Gastroesophageal sphincter (tissue), 4 donors: ENCODE measurements around the gene LDLRAD4. TPM values are rescaled to one million over a fixed set of nuclear protein-coding genes. Genes with fewer than 3 reads are reported as not detected.

ENCODE experiments used
- ATAC-seq: fragments of 150-250 bp; one replicate; pipeline ENCODE4 v1.9.1; 2016; ENCODE audit warnings: mild to moderate bottlenecking, moderate library complexity
- H3K27ac ChIP-seq, 4 donors: fragments of 200-600 bp; sonication (generic) in 3 of 4; 1 replicate in 3 of 4; 2 replicates in 1 of 4; pipeline ENCODE4 v1.5.1; 2016 to 2019
- H3K27me3 ChIP-seq: fragments of 200-600 bp; sonication (generic); one replicate; pipeline ENCODE4 v1.5.1; 2019
- H3K36me3 ChIP-seq, 2 donors: fragments of 200-600 bp; sonication (generic); one replicate each; pipeline ENCODE4 v1.5.1; 2019; ENCODE audit warnings: control low read depth in 1 of 2
- H3K4me1 ChIP-seq, 3 donors: fragments of 200-600 bp; sonication (generic); 1 replicate in 2 of 3; 2 replicates in 1 of 3; pipeline ENCODE4 v1.5.1; 2016 to 2019; ENCODE audit warnings: control low read depth in 2 of 3
- H3K4me3 ChIP-seq, 2 donors: fragments of 200-600 bp; sonication (generic); one replicate each; pipeline ENCODE4 v1.5.1; 2019; ENCODE audit warnings: mild to moderate bottlenecking in 1 of 2, moderate library complexity in 1 of 2
- H3K9me3 ChIP-seq, 3 donors: fragments of 200-600 bp; sonication (generic); one replicate each; pipeline ENCODE4 v1.5.1; 2017 to 2019; ENCODE audit warnings: control low read depth in 2 of 3
- EP300 ChIP-seq: sonication (generic); formaldehyde crosslinking; IDR thresholded peaks from one replicate; pipeline ENCODE4 v1.6.1; 2017; ENCODE audit warnings: antibody characterized with exemption, mild to moderate bottlenecking
- POLR2A ChIP-seq, 2 donors: fragments of 450-650 bp; IDR thresholded peaks; one replicate each; pipeline ENCODE4 v1.6.1; 2017; ENCODE audit warnings: antibody characterized with exemption in 2 of 2, mild to moderate bottlenecking in 2 of 2, moderate library complexity in 1 of 2
- POLR2AphosphoS5 ChIP-seq: sonication (generic); formaldehyde crosslinking; IDR thresholded peaks from one replicate; pipeline ENCODE4 v1.6.1; 2017; ENCODE audit warnings: antibody characterized with exemption
- WGBS, 2 donors: methylation state at CpG; one replicate each; pipeline ENCODE4 v1.1.5; 2018; ENCODE audit warnings: low coverage in 1 of 2; 5-methylcytosine and 5-hydroxymethylcytosine counted together
- total RNA-seq, 4 donors: library from RNA; depleted of rRNA; stranded (reverse); fragments of >200 nt; gene quantifications; one replicate each; pipeline ENCODE4 v1.1.0, GENCODE V29; 2016
- TF ChIP-seq, protein P1 (sequence below), 4 experiments: fragments of 200-600 bp in 2 of 4; fragments of 450-650 bp in 2 of 4; sonication (generic) in 1 of 4; IDR thresholded peaks; one replicate each; pipeline ENCODE4 v1.5.1; 2017 to 2019; ENCODE audit warnings: antibody characterized with exemption in 4 of 4, mild to moderate bottlenecking in 2 of 4, moderate library complexity in 2 of 4

LDLRAD4 gene
- total RNA-seq, 4 donors from 2014 or later, result 28.1 to 85.9 (median 55.2) TPM

DNA sequence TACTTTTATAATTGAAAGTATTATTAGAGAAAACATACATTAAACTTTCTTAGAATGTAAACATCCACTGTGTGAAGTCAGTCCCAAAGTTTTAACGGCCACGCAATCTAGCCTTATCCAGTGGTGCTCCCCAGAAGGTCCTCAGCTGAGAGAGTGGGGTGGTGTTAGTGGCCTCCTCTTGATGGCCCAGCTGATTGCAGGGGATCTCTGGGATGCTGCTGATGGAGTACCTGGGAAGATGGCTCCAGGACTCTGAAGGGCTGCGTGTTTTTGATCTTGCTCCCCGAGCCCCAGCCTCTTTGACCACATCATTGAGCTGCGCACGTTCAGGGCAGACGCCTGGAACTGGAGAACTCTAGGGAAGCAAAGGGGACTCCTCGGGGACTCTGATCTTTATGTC lies 326.4 kb downstream of the LDLRAD4 start:
- no peak for ATAC-seq
- TF ChIP-seq EP300 (no peak), POLR2AphosphoS5 (no peak), POLR2A (IDR thresholded peaks at IDR 0.05) (no peak)
- TF ChIP-seq, protein P1, sequence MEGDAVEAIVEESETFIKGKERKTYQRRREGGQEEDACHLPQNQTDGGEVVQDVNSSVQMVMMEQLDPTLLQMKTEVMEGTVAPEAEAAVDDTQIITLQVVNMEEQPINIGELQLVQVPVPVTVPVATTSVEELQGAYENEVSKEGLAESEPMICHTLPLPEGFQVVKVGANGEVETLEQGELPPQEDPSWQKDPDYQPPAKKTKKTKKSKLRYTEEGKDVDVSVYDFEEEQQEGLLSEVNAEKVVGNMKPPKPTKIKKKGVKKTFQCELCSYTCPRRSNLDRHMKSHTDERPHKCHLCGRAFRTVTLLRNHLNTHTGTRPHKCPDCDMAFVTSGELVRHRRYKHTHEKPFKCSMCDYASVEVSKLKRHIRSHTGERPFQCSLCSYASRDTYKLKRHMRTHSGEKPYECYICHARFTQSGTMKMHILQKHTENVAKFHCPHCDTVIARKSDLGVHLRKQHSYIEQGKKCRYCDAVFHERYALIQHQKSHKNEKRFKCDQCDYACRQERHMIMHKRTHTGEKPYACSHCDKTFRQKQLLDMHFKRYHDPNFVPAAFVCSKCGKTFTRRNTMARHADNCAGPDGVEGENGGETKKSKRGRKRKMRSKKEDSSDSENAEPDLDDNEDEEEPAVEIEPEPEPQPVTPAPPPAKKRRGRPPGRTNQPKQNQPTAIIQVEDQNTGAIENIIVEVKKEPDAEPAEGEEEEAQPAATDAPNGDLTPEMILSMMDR (IDR thresholded peaks at IDR 0.05), result no peak
- WGBS, 2 donors, result 94 to 96% methylated on average over 3 to 5 of the region's 8 CpGs
- Histone ChIP-seq H3K36me3 (no peaks in the 10 kb centered on the region), H3K9me3 (no peaks in the 10 kb centered on the region), H3K4me3 (no peak overlapping the region), H3K4me1 (peaks cover 0 to 97% (median 18%) of the 10 kb centered on the region in 3 donors), H3K27ac (peak overlapping the region in 1 of 4 donors; percentile 82), H3K27me3 (no peaks in the 10 kb centered on the region)

GRCh38 chr18:13545514-13545913 lies 327.0 kb downstream of the LDLRAD4 start:
- no peak overlapping the region for H3K27ac ChIP-seq
- ATAC-seq, result no peak
- H3K9me3 ChIP-seq, result no peaks in the 10 kb centered on the region
- peaks cover 0 to 97% (median 18%) of the 10 kb centered on the region in 3 donors for H3K4me1 ChIP-seq
- 96% methylated on average over 4 of the region's 4 CpGs; no CpG with 5 or more reads in 1 of the 2 donors for WGBS, 2 donors
- no peak for TF ChIP-seq EP300
- TF ChIP-seq POLR2AphosphoS5, result no peak
- TF ChIP-seq, protein P1 (IDR thresholded peaks at IDR 0.05), result no peak
- TF ChIP-seq POLR2A (IDR thresholded peaks at IDR 0.05), result no peak
- H3K36me3 ChIP-seq, result no peaks in the 10 kb centered on the region
- H3K27me3 ChIP-seq, result no peaks in the 10 kb centered on the region
- no peak overlapping the region for H3K4me3 ChIP-seq

GRCh38 chr18:13545955-13546354 lies 327.4 kb downstream of the LDLRAD4 start:
- no peaks in the 10 kb centered on the region for H3K36me3 ChIP-seq
- no peaks in the 10 kb centered on the region for H3K27me3 ChIP-seq
- TF ChIP-seq, protein P1 (IDR thresholded peaks at IDR 0.05), result no peak
- TF ChIP-seq EP300, result no peak
- no peak for TF ChIP-seq POLR2AphosphoS5
- TF ChIP-seq POLR2A (IDR thresholded peaks at IDR 0.05), result no peak
- no peak for ATAC-seq
- WGBS, 2 donors, result 90% methylated on average over 2 of the region's 4 CpGs; no CpG with 5 or more reads in 1 of the 2 donors
- peaks cover 0 to 97% (median 18%) of the 10 kb centered on the region in 3 donors for H3K4me1 ChIP-seq
- no peak overlapping the region for H3K4me3 ChIP-seq
- H3K27ac ChIP-seq, result no peak overlapping the region
- H3K9me3 ChIP-seq, result no peaks in the 10 kb centered on the region

GRCh38 chr18:13546638-13547037 lies 328.1 kb downstream of the LDLRAD4 start:
- Histone ChIP-seq H3K27ac (peak overlapping the region in 1 of 4 donors; percentile 82), H3K4me1 (peaks cover 0 to 97% (median 23%) of the 10 kb centered on the region in 3 donors), H3K9me3 (no peaks in the 10 kb centered on the region), H3K27me3 (no peaks in the 10 kb centered on the region), H3K4me3 (no peak overlapping the region), H3K36me3 (no peaks in the 10 kb centered on the region)
- TF ChIP-seq POLR2A (IDR thresholded peaks at IDR 0.05), result no peak
- TF ChIP-seq, protein P1 (IDR thresholded peaks at IDR 0.05), result no peak
- TF ChIP-seq EP300, result no peak
- TF ChIP-seq POLR2AphosphoS5, result no peak
- 87 to 100% methylated on average over 1 to 8 of the region's 8 CpGs for WGBS, 2 donors
- no peak for ATAC-seq

GRCh38 chr18:13547347-13547746 lies 328.8 kb downstream of the LDLRAD4 start:
- Histone ChIP-seq H3K36me3 (no peaks in the 10 kb centered on the region), H3K27ac (peak overlapping the region in 3 of 4 donors; percentile 70 to 82 (median 73)), H3K4me1 (peaks cover 0 to 96% (median 23%) of the 10 kb centered on the region in 3 donors), H3K27me3 (no peaks in the 10 kb centered on the region), H3K9me3 (no peaks in the 10 kb centered on the region), H3K4me3 (no peak overlapping the region)
- TF ChIP-seq, protein P1 (IDR thresholded peaks at IDR 0.05), result no peak
- no peak for TF ChIP-seq POLR2A (IDR thresholded peaks at IDR 0.05)
- no peak for TF ChIP-seq EP300
- no peak for TF ChIP-seq POLR2AphosphoS5
- 60 to 83% methylated on average over 1 of the region's 10 CpGs for WGBS, 2 donors
- ATAC-seq, result no peak
